NCI-H1930 (cell line): Measurements from ENCODE around the gene ASIC2.

ENCODE experiments used
- DNase-seq, 2 experiments: peaks; one replicate each; lab custom pipeline; 2025; lab: John Stamatoyannopoulos, UW

The ASIC2 gene

GRCh38 chr17:33113991-33114370 lies 179.1 kb downstream of the ASIC2 start:
- no peak for DNase-seq

GRCh38 chr17:33113276-33113990 lies 179.7 kb downstream of the ASIC2 start:
- no peak for DNase-seq

GRCh38 chr17:33112763-33113162 lies 180.3 kb downstream of the ASIC2 start:
- no peak for DNase-seq

GRCh38 chr17:33109336-33110072 lies 183.6 kb downstream of the ASIC2 start:
- DNase-seq = no peak

GRCh38 chr17:33106525-33107165 lies 186.4 kb downstream of the ASIC2 start:
- DNase-seq = no peak

- no peak for DNase-seq
Observed at GRCh38 chr17:33105911-33106310, 187.2 kb downstream of the ASIC2 start.

- no peak for DNase-seq
Observed at GRCh38 chr17:33099906-33100305, 193.2 kb downstream of the ASIC2 start.

GRCh38 chr17:33099252-33099651 lies 193.8 kb downstream of the ASIC2 start:
- no peak for DNase-seq

GRCh38 chr17:33097411-33097810 lies 195.7 kb downstream of the ASIC2 start:
- no peak for DNase-seq

GRCh38 chr17:33096161-33096560 lies 196.9 kb downstream of the ASIC2 start:
- DNase-seq = no peak

GRCh38 chr17:33091271-33091670 lies 201.8 kb downstream of the ASIC2 start:
- no peak for DNase-seq

- no peak for DNase-seq
Observed at GRCh38 chr17:33090806-33091205, 202.3 kb downstream of the ASIC2 start.

GRCh38 chr17:33086878-33087277 lies 206.2 kb downstream of the ASIC2 start:
- DNase-seq = no peak

- no peak for DNase-seq
Observed at GRCh38 chr17:33086041-33086440, 207.1 kb downstream of the ASIC2 start.

- no peak for DNase-seq
Observed at GRCh38 chr17:33085256-33085655, 207.8 kb downstream of the ASIC2 start.

GRCh38 chr17:33084755-33085154 lies 208.3 kb downstream of the ASIC2 start:
- DNase-seq = no peak

- DNase-seq = no peak
Observed at GRCh38 chr17:33082529-33083173, 210.4 kb downstream of the ASIC2 start.

- DNase-seq = no peak
Observed at GRCh38 chr17:33080091-33080490, 213.0 kb downstream of the ASIC2 start.

- no peak for DNase-seq
Observed at GRCh38 chr17:33079201-33079600, 213.9 kb downstream of the ASIC2 start.

- DNase-seq = no peak
Observed at GRCh38 chr17:33076979-33077378, 216.1 kb downstream of the ASIC2 start.

- no peak for DNase-seq
Observed at GRCh38 chr17:33073416-33073815, 219.7 kb downstream of the ASIC2 start.

GRCh38 chr17:33072421-33073161 lies 220.5 kb downstream of the ASIC2 start:
- DNase-seq = no peak
